Heart right ventricle (tissue), 16 donors: ENCODE data around the gene DPP10. TPM values are rescaled to one million over a fixed set of nuclear protein-coding genes. Genes with fewer than 3 reads are reported as not detected.
A peak's percentile ranks its signal among the peaks of the same experiment; 100 is the strongest.

Experiments
- ATAC-seq, 8 donors: fragments of 200-7000 bp; cut with Tn5 transposase; one replicate each; pipeline ENCODE4 v1.9.1; 2020; ENCODE audit warnings: mild to moderate bottlenecking in 8 of 8, moderate library complexity in 8 of 8, moderate number of reproducible peaks in 1 of 8
- DNase-seq, 2 donors: peaks; one replicate each; pipeline ENCODE4 v3.0.0-alpha.2; 2020
- H3K27ac ChIP-seq, 10 donors: fragments of 200-600 bp; sonication (generic) in 2 of 10; one replicate each; pipeline versions ENCODE4 v1.5.0 to v1.8.0; 2020 to 2022; ENCODE audit warnings: mild to moderate bottlenecking in 3 of 10
- H3K27me3 ChIP-seq, 7 donors: fragments of 200-600 bp; one replicate each; pipeline ENCODE4 v1.8.0; 2021 to 2022; ENCODE audit warnings: mild to moderate bottlenecking in 2 of 7
- H3K36me3 ChIP-seq, 9 donors: fragments of 200-600 bp; sonication (generic) in 1 of 9; one replicate each; pipeline versions ENCODE4 v1.5.0 to v1.8.0; 2020 to 2022; ENCODE audit warnings: mild to moderate bottlenecking in 2 of 9
- H3K4me1 ChIP-seq, 9 donors: fragments of 200-600 bp; sonication (generic) in 1 of 9; one replicate each; pipeline versions ENCODE4 v1.5.0 to v1.8.0; 2020 to 2022; ENCODE audit warnings: mild to moderate bottlenecking in 4 of 9
- H3K4me3 ChIP-seq, 10 donors: fragments of 200-600 bp; sonication (generic) in 2 of 10; one replicate each; pipeline versions ENCODE4 v1.5.0 to v1.8.0; 2020 to 2022; ENCODE audit warnings: mild to moderate bottlenecking in 7 of 10, moderate library complexity in 2 of 10
- H3K9me3 ChIP-seq, 11 donors: fragments of 200-600 bp in 10 of 11; sonication (generic) in 2 of 11; one replicate each; pipeline versions ENCODE4 v1.5.0 to v1.8.0; 2013 to 2022; ENCODE audit warnings: mild to moderate bottlenecking in 2 of 11, control low read depth in 1 of 11, moderate library complexity in 1 of 11
- CTCF ChIP-seq, 9 donors: fragments of 200-600 bp; sonication (generic) in 2 of 9; IDR thresholded peaks; one replicate each; pipeline versions ENCODE4 v1.5.0 to v1.8.0; 2021 to 2022; ENCODE audit warnings: antibody characterized with exemption in 9 of 9, mild to moderate bottlenecking in 5 of 9, moderate library complexity in 1 of 9
- WGBS, 2 donors: extraction: QIAGEN DNeasy Blood & Tissue Kit; methylation state at CpG; one replicate each; pipeline ENCODE4 v1.1.7; 2013; ENCODE audit warnings: inconsistent platforms in 1 of 2; 5-methylcytosine and 5-hydroxymethylcytosine counted together
- intact Hi-C, 10 donors: fragments of 100-400 bp; cut with DNase I; formaldehyde crosslinking; loops; one replicate each; pipeline versions ENCODE4 v1.11.1 to v1.14.2; 2022
- polyA plus RNA-seq, 2 donors: library from polyadenylated mRNA; stranded (reverse); fragments of 200-250 nt; gene quantifications; one replicate each; pipeline ENCODE4 v1.2.3, GENCODE V29; 2013
- total RNA-seq, 10 donors: library from RNA; stranded (reverse); fragmentation: NEBNext Ultra II Directional in 3 of 10; extraction: Animal tissue kit (Norgen Biotek cat#: 25700) in 3 of 10; gene quantifications; one replicate each; pipeline versions ENCODE4 v1.2.1 to v1.2.4, GENCODE V29; 2021 to 2023
- donor health status: Arrhythmogenic right ventricular cardiomyopathy.
- donor health status: ischemic (EF 13 %, LVEDD 7.1; RV severe dilation, severe dysfunction).
- donor health status: healthy with polysubstance abuse.
- donor health status: DM: no; HTN: yes; CAD: no.
- donor health status: DM: no; HTN: no; CAD: no.
- donor health status: ischemic (EF 25% LVEDD 6.9; RV normal size, moderate dysfunction).
- donor health status: ischemic (EF 25% LVEDD 5.7; RV mildly dilated, moderate dysfunction).
- donor health status: healthy.
- donor health status: DM: yes; HTN: yes; CAD: no.
- donor health status: Ischemic cardiomyopathy.
- donor health status: ischemic (EF 35%, LVEDD 5.7; RV mildly dilated, moderate dysfunction).
- donor health status: nonischemic (EF 11% LVEDD 7.7; RV severe dilation, severe dysfunction).
- donor health status: DM: yes; HTN: yes; CAD: no.
- donor health status: PGD.
- donor health status: ischemic (EF 29% LVEDD 5.4; RV normal size, mild dysfunction).
- donor health status: nonischemic (EF 23%, LVEDD 6.1; RV moderate dilation, normal function).

Gene DPP10
- total and polyA plus RNA-seq, 12 donors, result 0.15 to 0.49 (median 0.38) TPM; not detected in 9

GRCh38 chr2:115071534-115071933 is 629.1 kb downstream of the DPP10 start:
- H3K4me1 ChIP-seq, result no peaks in the 10 kb centered on the region
- WGBS, 2 donors, result 81 to 87% methylated on average over 4 of the region's 4 CpGs
- ATAC-seq, result no peak

GRCh38 chr2:115075800-115076199 is 633.4 kb downstream of the DPP10 start:
- Histone ChIP-seq H3K4me3 (no peak overlapping the region), H3K27ac (no peak overlapping the region), H3K4me1 (no peaks in the 10 kb centered on the region), H3K9me3 (peaks cover 0 to 7% (median 0%) of the 10 kb centered on the region in 11 donors), H3K27me3 (no peaks in the 10 kb centered on the region), H3K36me3 (no peaks in the 10 kb centered on the region)
- no peak for DNase-seq
- intact Hi-C loops, result no loop called here
- 69 to 77% methylated on average over 2 of the region's 2 CpGs for WGBS, 2 donors
- TF ChIP-seq CTCF (IDR thresholded peaks at IDR 0.05), result no peak
- no peak for ATAC-seq

More at GRCh38 chr2:115071534-115071933, 629.1 kb downstream of the DPP10 start:
- TF ChIP-seq CTCF (IDR thresholded peaks at IDR 0.05), result no peak
- H3K27me3 ChIP-seq, result no peaks in the 10 kb centered on the region
- no peaks in the 10 kb centered on the region for H3K36me3 ChIP-seq
- intact Hi-C loops, result no loop called here
- no peak for DNase-seq
- H3K9me3 ChIP-seq, result peaks cover 0 to 20% (median 3%) of the 10 kb centered on the region in 11 donors
- H3K27ac ChIP-seq, result no peak overlapping the region
- no peak overlapping the region for H3K4me3 ChIP-seq

- no peak for DNase-seq
Measured at GRCh38 chr2:115077626-115078025, 635.2 kb downstream of the DPP10 start.

GRCh38 chr2:115083225-115083624 is 640.8 kb downstream of the DPP10 start:
- intact Hi-C loops, result loop anchor here in 4 of 10 donors (5.0 to 10.0 kb wide), 2 partner anchors 356 to 358 kb away; no protein-coding TSS in a partner anchor
- no peak for DNase-seq

More at GRCh38 chr2:115077626-115078025, 635.2 kb downstream of the DPP10 start:
- Histone ChIP-seq H3K27ac (no peak overlapping the region), H3K4me1 (no peaks in the 10 kb centered on the region), H3K36me3 (no peaks in the 10 kb centered on the region), H3K27me3 (no peaks in the 10 kb centered on the region), H3K4me3 (no peak overlapping the region), H3K9me3 (no peaks in the 10 kb centered on the region)
- 48 to 60% methylated on average over 1 of the region's 1 CpG for WGBS, 2 donors
- ATAC-seq, result no peak
- intact Hi-C loops, result no loop called here
- TF ChIP-seq CTCF (IDR thresholded peaks at IDR 0.05), result no peak

More at GRCh38 chr2:115083225-115083624, 640.8 kb downstream of the DPP10 start:
- Histone ChIP-seq H3K36me3 (no peaks in the 10 kb centered on the region), H3K9me3 (peaks cover 0 to 7% (median 0%) of the 10 kb centered on the region in 11 donors), H3K27ac (no peak overlapping the region), H3K4me1 (no peaks in the 10 kb centered on the region), H3K27me3 (peaks cover 0 to 4% (median 0%) of the 10 kb centered on the region in 7 donors), H3K4me3 (no peak overlapping the region)
- no peak for ATAC-seq
- 69 to 71% methylated on average over 4 of the region's 4 CpGs for WGBS, 2 donors
- TF ChIP-seq CTCF (IDR thresholded peaks at IDR 0.05), result peak in 1 of 9 donors; percentile 9
